Right renal pelvis (tissue), 4 donors: ENCODE data around the gene HOXB7. TPM values are rescaled to one million over a fixed set of nuclear protein-coding genes. Genes with fewer than 3 reads are reported as not detected.

Experiments
- DNase-seq, 4 donors: peaks; one replicate each; pipeline ENCODE4 v3.0.0-alpha.2; 2013; ENCODE audit warnings: low read depth in 4 of 4, low spot score in 3 of 4, missing footprints in 1 of 4
- polyA plus RNA-seq, 4 donors: library from polyadenylated mRNA; unstranded; fragments of 120-200 nt; gene quantifications; one replicate each; pipeline ENCODE4 v1.2.1, GENCODE V29; 2013; ENCODE audit not compliant: insufficient read length in 4 of 4

HOXB7 gene
- polyA plus RNA-seq, 4 donors: 37.4 to 44.0 (median 40.5) TPM

DNA sequence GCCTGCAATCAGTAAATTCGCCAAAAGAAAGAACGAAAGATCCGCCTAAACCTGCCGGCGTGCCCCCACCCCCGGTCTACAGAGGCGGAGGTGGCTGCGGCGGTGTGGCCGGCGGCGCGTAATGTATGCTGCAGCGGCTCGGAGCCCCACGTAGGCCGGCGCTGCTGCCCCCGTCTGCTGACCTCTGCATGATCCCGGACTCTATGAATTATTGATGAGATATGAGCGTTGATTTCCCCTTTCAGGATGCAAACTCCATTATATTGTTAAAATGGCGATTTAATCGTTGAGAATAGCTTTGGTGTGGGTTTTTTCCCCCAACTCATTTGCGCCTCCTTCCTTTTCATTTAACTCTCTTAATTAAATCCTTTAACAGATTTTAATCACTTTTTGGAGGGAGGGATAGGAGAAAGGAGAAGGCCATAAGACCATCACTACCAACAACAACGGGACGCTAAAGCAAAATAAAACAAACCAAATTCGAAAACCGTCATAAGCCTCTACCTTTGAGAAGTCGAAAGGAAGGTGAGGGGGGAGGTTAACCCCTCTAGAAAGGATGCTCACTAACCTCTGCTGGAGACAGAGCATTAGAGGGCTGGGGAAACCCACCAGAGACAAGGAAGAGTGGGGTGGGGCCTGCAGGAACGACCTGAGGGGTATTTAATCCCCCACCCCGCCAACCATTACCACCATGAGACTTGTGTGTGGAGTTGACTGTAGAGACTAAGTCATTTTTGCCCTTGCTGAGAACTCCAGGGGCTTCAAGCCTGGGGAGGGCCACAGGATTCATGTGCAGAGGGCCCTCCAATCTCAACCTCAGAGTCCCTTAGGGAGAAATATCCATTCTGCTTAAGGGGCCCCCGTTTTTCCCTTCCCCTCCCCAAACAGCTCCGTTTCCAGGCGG lies 24.2 kb downstream of the HOXB7 start:
- no peak for DNase-seq

DNA sequence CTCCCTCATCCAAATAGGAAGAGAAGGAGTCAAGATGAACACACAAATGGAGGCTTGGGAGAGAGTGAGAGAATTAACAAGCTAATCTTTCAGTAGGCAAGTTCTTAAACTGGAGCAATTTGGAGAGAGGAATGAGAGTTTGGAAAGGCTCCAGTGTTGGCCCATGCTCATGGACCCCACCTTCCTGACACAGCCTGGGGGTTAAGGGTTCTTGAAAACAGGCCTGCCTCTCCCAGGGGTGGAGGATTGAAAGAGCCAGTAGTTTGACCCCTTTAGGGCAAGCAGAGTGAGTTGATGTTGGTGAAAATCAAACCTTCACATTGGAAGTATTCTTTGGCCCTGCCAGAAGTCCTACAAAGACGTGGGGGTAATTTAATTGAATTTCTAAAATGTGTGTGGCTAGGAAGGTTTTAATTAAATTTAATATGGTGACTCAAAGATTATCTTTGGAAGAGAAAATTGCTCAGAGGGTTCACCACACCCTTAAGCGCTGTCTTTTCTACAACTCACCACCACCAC lies 26.5 kb downstream of the HOXB7 start:
- no peak for DNase-seq

DNA sequence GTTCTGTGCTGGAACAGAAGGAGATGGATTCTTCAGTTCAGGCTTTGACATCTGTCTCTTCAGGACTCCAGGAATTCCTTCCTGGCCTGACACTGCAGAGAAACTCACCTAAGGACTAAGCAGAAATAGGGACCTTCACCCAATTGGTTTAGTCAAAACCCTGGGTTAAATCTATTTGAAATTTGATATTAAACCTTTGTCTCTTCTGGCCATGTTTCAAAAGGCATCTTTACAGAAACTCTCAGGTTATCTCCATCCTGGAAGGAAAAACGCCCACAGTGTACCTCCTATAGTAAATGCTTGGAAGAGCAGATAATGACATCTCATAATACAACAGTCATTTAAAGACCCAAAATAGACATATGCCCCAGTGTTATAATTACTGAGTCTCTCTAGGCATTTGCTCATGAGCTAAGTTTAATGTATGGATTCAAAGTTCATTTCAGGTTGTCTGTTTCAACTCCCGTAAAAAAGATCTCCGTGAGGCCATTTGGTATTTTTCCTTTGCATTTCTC lies 27.1 kb downstream of the HOXB7 start:
- DNase-seq: no peak

DNA sequence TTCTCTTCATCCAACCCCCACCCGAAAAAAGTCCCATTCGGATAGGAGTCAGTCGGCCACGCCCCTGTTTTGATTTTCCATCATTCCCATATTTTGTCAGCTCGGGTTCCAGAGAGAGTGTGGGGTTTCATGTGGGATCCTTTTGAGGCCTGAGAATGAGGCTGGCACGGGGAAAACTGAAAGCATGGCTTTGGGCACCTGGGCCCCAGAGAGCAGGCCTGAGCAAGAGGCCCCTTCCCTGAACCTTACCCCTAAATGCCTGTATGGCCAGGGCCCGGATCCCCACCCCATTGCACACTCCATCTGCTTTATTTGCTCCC lies 28.1 kb downstream of the HOXB7 start:
- DNase-seq: no peak

DNA sequence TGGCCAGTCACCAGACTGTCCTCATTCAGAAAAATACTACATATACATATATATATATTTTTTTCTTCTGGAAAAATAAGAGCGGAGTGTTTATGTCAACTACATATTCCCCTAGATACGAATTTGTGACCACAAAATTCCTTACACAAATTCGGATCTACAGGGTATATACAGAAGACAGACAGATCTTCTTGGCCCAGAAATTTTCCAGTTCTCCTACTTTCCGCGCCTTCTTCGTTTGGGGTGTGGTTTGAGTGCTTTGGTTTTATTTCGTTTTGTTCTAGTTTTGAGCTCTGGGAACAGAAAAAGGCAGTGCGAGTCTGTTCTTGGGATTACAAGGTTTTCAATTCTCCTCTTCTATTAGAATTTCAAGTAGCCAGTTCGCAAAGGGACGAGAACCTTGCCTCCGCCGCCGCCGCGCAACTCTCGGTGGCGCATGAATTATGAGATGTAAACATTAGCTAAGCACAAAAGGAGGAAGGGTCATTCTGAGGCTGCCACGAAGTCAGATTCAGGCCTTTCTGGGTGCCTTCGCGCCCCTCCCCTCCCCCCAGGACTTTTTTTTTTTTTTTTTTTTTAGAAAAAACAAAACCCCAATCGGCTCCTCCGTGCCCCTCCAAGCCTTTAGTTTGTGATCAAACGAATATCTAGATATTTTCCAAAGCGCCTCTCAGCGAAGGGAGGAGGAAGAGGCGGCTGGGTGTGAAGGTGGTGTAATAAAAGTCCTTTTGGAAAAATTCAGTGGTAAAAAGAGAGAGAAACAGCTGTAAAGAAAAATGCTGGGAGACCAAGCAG lies 30.9 kb downstream of the HOXB7 start:
- DNase-seq: no peak

DNA sequence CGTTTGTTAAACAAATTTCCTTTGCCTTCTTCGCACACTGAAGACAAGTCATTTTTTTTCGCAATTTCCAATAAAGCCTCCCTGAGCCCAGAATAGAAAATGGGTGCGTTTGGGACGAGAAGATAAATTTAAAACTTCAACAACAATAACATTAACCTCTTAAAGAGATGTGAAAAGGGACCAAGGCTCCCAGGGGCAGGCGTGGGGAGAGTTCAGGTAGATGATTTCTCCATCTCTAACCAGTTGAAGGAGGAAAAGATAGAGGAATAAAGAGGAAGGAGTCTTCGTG lies 31.4 kb downstream of the HOXB7 start:
- no peak for DNase-seq

DNA sequence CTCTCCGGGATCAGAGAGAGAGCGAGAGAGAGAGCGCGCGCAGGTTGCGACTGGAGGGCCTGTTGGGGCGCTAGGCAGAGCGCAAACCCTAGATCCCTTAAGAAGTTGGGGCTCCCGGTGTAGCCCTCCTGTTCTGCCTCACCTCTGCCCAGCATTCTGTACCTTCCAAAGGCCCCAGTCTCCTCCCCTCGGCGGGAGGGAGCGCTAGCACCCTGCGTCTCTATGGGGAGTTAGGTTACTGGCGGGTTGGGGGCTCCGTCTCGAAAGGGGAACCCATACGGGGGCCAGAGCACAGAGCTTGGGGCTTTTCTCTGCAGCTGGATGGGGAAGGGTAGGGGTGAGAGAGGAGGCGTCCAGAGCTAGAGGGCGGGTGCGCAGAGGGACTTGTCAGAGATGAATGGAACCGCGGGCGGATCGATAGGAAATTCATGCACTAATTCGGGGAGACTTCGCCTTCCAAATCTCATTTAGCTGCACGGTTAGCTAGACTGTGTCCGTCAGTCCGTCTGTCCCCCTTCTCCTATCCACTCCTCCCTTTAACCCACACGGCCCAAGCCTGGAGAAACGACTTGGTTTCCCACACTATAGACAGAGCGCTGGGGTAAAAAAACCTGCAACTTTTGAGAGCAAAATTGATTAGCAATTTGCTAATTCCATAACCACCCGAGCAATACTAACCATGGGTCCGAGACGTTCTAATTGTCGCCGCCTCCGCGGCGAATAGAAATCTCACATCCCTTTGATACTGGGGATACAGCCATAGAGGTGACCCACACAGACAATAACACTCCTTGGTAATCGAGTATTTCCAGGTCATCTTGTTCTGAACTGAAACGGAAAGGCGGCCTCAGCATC lies 32.0 kb downstream of the HOXB7 start:
- no peak for DNase-seq

DNA sequence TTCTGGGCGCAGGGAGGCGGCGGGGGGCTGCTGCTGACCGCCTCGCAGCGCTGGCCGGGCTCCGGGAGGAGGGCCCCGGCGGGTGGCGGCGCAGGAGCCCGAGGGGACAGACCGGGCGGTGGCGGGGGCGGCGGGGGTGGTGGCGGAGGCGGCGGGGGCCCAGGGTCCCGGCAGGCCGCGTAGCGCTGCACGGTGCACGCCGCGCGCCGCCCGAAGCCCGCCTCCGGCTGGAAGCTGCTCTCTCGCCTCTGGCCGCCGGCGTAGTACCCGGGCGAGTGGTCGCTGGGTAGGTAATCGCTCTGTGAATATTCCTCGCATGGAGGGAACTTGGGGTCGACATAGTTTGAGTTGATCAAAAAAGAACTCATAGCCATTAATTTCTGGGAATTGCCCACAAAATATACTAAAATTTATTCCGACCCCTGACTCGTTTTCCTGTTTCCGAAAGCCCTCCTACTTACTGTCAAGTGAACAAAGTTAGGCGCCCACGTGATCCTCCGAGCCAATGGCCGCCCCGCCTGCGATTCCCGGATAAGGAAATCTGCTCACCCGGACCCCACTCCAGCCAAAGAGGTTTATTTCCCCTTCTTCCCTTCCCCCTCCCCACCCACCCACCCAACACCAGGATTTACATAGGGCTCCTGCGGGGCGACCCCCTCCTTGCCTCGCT lies 32.7 kb downstream of the HOXB7 start, which contains the start of gene HOXB4:
TSS of gene HOXB4 (minus strand) at position 405 of the 670 bp plus-strand sequence. CDS start at position 374, 31 bp downstream.
- DNase-seq: no peak

DNA sequence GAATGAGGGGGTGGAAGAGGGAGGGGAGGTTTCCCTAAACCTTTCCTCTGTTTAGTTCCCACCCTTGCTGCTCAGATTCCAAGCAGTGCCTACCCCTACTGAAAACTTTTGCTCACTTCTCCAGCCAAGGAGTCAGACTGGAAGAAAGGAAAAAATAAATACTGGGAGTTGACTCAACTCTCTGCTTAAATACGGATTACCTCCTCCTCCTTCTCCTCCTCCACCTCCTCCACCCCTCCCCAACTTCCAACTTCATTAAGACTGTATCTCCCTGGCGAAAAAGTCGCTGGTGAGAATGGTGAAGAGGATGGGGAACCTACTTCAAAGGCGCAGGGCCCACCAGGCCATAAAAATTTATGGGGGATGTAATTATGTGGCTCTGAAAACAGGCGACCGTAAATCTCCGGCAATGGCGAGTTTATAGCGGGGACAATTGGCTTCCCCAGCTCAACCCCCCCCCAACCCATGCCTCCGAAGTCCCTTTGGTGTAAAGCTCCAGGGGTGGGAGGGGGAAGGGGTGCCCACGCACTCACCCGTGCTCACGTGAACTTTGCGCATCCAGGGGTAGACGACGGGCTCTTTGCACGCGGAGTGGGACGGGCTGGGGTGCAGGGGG lies 33.4 kb downstream of the HOXB7 start:
- peak in 3 of 4 donors; percentile 83 to 92 (median 92) for DNase-seq

DNA sequence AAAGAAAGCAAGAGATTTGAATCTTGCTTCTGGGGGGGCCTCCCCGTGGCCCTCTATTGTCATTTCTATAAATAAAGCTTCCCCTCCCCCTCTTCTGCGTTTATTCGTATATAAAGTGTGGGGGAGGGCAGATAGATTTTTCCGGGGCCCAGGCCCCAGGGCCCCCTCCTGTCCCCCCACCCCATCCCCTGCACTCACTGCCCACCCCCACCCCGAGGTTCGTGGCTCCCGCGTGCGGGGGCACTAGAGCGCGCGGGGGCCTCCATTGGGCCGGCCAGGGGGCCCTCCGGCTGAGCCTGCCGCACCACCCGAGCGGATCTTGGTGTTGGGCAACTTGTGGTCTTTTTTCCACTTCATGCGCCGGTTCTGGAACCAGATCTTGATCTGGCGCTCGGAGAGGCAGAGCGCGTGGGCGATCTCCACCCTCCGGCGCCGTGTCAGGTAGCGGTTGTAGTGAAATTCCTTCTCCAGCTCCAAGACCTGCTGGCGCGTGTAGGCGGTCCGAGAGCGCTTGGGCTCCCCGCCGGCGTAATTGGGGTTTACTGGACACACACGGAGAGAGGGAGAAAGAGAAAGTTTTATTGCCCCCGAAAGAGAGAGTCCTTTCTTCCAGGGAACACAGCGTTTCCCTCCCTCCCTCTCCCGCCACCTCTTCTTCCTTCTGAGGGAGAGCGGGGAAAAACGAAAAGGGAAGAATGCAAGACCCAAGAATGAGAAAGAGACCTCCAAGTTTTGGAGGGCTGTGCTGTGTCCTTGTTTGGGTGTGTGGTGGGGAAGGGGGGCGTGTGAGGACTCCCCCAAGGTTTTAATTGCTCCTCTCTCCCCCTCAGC lies 34.1 kb downstream of the HOXB7 start:
- DNase-seq: no peak

DNA sequence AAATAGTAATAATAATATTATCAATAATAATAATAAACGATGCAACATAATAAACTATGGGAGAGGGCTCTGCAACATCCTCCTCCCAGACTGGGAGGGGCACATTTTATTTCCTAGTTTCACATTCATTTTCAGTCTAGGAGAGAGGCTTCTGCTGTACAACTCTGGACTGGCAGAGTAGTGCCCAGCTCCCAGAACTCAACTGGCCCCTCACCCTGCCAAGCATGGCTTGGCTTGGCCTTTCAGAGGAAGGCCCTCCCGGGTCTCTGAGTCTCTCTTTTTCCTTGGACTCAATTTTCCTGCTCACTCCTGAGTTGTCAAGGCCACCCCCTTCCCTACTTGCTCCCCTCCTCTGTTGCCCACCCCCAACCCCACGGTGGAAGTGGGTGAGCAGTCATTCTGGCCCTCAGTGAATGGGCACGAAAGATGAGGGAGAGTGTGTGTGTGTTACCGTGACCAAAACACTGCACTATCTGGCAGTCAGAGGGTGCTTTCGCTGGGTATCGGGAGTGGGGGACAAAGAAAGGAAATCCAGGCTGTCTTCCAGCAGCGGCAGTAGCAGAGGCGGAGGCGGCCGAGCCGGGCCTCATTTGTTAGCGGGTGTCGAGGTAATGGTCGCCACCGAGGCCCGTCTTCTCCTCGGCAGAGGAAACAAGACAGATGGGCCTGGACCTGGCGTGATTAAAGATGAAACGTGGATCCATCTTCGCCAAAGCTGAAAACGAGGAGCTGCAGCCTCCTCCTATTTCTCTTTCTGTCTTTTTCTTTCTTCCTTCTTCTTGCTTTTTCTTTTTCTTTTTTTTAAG lies 34.9 kb downstream of the HOXB7 start:
- no peak for DNase-seq

DNA sequence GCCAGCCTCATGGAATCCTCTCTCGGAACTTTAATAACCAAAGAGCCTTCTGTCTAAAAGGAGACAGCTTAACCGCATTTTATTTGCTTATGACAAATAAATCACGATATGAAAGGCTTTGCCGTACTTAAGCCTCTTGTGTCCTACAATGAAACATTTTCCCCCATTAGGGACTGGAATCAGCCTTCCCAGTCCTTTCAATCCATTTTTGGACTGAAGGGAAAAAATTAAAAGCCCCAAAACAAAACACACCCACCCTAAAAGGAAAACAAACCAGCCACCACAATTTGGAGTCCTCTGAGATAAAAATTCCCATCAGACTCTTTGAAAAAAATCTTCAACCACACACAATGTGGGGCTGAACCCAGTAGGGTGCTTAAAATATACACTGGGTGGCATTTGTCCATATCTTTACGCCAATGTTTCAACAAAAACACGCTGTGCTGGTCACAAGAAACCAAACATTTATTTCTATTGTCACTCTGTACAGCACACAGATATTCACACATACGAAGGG lies 35.7 kb downstream of the HOXB7 start:
- DNase-seq: no peak

DNA sequence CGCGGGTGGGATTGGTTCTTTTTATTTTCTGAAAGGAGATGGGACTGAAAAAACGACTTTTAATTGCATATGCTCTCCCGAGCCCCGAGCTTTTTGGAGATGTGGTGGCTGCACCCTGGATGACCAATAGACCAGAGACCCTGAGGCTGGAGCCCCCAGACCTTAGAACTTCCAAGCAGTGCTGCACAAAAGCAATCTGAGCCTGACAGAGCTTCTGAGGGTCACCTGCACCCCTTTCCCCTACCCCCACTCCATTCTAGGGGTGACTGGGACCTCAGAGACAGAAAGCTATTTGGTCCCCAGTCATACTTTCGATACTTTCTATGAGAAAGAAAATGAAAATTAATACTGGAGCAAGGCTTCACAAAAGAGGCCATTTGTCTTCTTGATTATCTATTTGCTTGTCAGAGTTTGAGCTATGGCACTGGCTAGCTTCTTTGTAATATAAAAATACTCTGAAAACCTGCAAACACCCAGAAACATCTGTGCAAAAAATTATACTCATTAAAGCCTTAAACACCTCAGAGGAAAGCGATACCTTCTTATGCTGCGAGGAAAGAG lies 36.2 kb downstream of the HOXB7 start:
- DNase-seq: no peak

DNA sequence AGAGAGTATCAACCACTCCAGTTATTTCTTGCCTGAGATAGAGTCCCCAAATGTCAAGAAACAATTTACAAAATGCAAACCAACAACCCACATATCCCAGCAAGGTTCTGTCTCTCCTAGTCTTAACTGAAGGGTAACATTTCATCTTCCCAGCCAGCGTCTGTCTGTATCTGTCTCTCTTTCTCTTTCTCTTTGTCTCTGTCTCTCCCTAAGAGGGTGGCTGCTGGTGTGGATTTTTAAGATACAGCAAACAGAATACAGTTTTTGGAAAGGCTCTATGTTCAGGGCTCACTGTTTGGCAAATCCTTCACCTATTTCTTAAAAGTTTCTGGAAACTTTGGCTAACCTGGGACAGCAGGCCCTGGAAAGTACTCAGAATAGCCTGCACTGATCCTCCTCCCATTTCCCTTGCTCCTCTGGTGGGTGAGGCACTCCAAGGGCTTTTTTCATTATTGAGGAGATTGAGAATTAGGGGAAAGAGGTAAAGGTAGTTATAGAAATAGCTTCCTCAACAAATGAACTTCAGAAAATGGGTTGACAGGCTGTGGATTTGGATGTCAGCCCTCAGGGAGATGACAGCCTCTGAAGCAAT lies 38.9 kb downstream of the HOXB7 start:
- no peak for DNase-seq

DNA sequence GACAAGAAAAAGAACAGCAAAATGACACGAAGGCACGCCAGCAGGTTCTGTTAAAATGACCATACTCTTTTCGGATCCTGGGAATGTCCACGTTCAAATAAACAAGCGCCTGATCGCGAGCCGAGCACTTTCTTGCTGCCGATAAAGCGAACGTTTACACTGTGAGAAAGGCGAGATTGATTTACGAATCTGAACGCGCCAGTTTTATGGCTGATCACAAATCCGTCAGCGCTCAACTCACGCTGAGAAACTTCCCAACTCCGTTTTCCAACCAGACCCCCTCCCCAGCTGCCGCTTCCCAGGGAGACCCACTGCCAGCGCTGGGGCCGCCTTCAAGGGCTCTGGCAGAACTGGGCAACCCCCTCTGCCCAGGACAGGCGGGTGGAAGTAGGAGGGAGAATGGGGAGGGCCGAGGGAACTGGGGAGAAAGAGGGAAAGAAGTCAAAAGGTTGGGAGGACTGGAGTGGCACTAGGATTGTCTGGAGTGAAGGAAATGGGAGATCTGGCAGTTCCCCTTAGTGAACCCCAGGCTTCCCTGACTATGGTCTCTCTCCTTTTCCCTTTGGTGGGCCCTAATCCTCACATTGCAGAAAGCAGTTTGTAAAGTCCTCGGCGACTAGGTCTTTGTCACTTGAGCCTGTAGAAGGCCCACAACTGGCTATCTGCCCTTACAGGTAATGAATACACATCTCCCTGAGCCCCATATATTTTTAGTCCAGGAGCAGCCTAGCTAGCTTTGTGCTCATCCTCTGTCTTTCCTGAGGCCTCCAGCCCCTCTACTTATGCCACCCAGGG lies 39.6 kb downstream of the HOXB7 start:
- no peak for DNase-seq

DNA sequence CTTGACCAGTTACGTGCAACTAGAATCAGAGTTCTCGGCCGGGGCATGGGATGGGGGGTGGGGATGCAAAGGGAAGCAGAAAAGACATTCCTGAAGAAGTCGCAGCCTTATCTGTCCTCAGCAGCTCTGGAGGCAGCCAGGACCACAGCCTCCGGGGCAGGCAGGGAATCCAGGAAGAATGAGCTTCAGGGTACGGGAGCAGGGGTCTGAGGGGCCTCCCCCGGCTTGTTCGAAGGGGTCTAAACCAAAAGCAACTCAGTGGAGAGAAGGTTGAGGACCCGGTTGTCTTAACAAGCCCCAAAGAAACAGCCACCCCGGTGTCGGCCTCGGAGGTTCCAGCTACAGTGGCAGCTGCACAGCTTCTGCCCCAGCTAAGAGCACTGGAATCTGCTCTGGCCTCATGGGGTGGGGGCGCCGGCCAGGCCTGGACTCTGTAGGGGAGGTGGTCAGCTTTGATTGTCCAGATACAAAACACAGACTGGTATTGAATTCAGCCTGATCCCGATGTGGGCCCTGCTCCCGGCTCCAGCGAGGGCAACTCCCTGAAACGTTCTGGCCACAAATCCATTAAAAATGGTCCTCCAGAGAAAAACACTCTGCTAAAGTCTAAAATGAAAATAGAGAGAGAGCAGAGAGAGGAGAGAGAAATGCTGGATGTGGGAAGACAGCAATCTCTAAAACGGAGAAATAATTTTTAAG lies 40.3 kb downstream of the HOXB7 start:
- DNase-seq: no peak
